SK-N-SH (cell line): ENCODE results near the gene CCDC24. TPM values are rescaled to one million over a fixed set of nuclear protein-coding genes. Genes with fewer than 3 reads are reported as not detected.

Experiments used
- CTCF ChIA-PET: fragments of 300-600, 350-600 bp; formaldehyde crosslinking; extraction: SDS; loops from one replicate; lab custom pipeline; 2021; lab: Yijun Ruan, JAX
- POLR2A ChIA-PET: fragments of 350-600 bp; sonication (Branson Sonifier 250); formaldehyde crosslinking; extraction: SDS; loops from one replicate; lab custom pipeline; 2020; ENCODE audit warnings: antibody characterized with exemption, inconsistent platforms; lab: Yijun Ruan, JAX
- DNase-seq: peaks from one replicate; pipeline ENCODE4 v3.0.0; 2012
- H2AFZ ChIP-seq: fragments of 200-600 bp; sonication (generic); 2 replicates; pipeline ENCODE4 v1.8.1; 2016; ENCODE audit warnings: antibody characterized with exemption, mild to moderate bottlenecking, low read depth
- H3F3A ChIP-seq: fragments of 200-600 bp; sonication (generic); replicated peaks from 2 replicates; pipeline ENCODE3; 2016; ENCODE audit warnings: antibody characterized with exemption, mild to moderate bottlenecking; ENCODE audit not compliant: insufficient read depth
- H3K27ac ChIP-seq, 2 experiments: fragments of 200-500 bp in 1 of 2; fragments of 200-600 bp in 1 of 2; sonication (Bioruptor generic) in 1 of 2; sonication (generic), shearing (Covaris generic) in 1 of 2; 2 replicates each; pipeline versions ENCODE4 v1.5.1 to v1.6.1; 2014 to 2016; ENCODE audit warnings: low read depth in 2 of 2, inconsistent platforms in 1 of 2, low read length in 1 of 2, mild to moderate bottlenecking in 1 of 2, mixed read lengths in 1 of 2
- H3K27me3 ChIP-seq: fragments of 200-600 bp; sonication (generic), shearing (Covaris generic); 2 replicates; pipeline ENCODE4 v1.6.1; 2016; ENCODE audit warnings: mixed run types; ENCODE audit not compliant: insufficient read depth
- H3K36me3 ChIP-seq, 2 experiments: fragments of 200-500 bp in 1 of 2; fragments of 200-600 bp in 1 of 2; sonication (Bioruptor generic) in 1 of 2; sonication (generic) in 1 of 2; replicated peaks in 1 of 2; 2 replicates each; pipeline versions ENCODE3 to v1.5.1; 2014 to 2016; ENCODE audit warnings: low read length in 1 of 2, mild to moderate bottlenecking in 1 of 2; ENCODE audit not compliant: insufficient read depth in 2 of 2, control insufficient read depth in 1 of 2
- H3K4me1 ChIP-seq, 2 experiments: fragments of 200-500 bp in 1 of 2; fragments of 200-600 bp in 1 of 2; sonication (Bioruptor generic) in 1 of 2; sonication (generic), shearing (Covaris generic) in 1 of 2; 2 replicates each; pipeline versions ENCODE4 v1.5.1 to v1.6.1; 2014 to 2016; ENCODE audit warnings: low read depth in 1 of 2, low read length in 1 of 2, mixed run types in 1 of 2; ENCODE audit not compliant: insufficient read depth in 2 of 2, control insufficient read depth in 1 of 2
- H3K4me2 ChIP-seq: fragments of 200-600 bp; sonication (generic), shearing (Covaris generic); 2 replicates; pipeline ENCODE4 v1.6.1; 2017; ENCODE audit warnings: mixed run types
- H3K4me3 ChIP-seq, 2 experiments: fragments of 200-500 bp in 1 of 2; fragments of 200-600 bp in 1 of 2; sonication (Bioruptor generic) in 1 of 2; sonication (generic), shearing (Covaris generic) in 1 of 2; 2 replicates each; pipeline versions ENCODE4 v1.5.1 to v1.8.1; 2014 to 2016; ENCODE audit warnings: low read depth in 2 of 2, inconsistent platforms in 1 of 2, low read length in 1 of 2, mild to moderate bottlenecking in 1 of 2, mixed read lengths in 1 of 2, moderate library complexity in 1 of 2
- H3K79me2 ChIP-seq: fragments of 200-600 bp; sonication (generic); 2 replicates; pipeline ENCODE4 v1.8.1; 2017; ENCODE audit warnings: mild to moderate bottlenecking; ENCODE audit not compliant: insufficient read depth
- H3K9ac ChIP-seq: fragments of 200-600 bp; sonication (generic); 2 replicates; pipeline ENCODE4 v1.6.1; 2017; ENCODE audit warnings: mixed run types
- H3K9me2 ChIP-seq: fragments of 200-600 bp; sonication (generic); 2 replicates; pipeline ENCODE4 v1.6.1; 2017; ENCODE audit warnings: mixed run types
- H3K9me3 ChIP-seq: fragments of 200-600 bp; sonication (generic); 2 replicates; pipeline ENCODE4 v1.6.1; 2017; ENCODE audit warnings: mixed run types, mild to moderate bottlenecking, moderate library complexity
- H4K20me1 ChIP-seq: fragments of 200-600 bp; sonication (generic); 2 replicates; pipeline ENCODE4 v1.6.1; 2017; ENCODE audit warnings: mild to moderate bottlenecking, mixed run types; ENCODE audit not compliant: insufficient read depth
- CHD2 ChIP-seq: fragments of 150-350 bp; IDR thresholded peaks from 2 replicates; pipeline ENCODE4 v1.6.1; 2018; ENCODE audit warnings: low read length; ENCODE audit not compliant: partially characterized antibody
- ELF1 ChIP-seq: IDR thresholded peaks from 2 replicates; pipeline ENCODE4 v1.4.0; 2012
- FOXJ3 ChIP-seq: sonication (generic); formaldehyde crosslinking; IDR thresholded peaks from 2 replicates; pipeline ENCODE4 v1.5.1; 2020; ENCODE audit warnings: mild to moderate bottlenecking, missing genetic modification reagents
- FOXM1 ChIP-seq: IDR thresholded peaks from 2 replicates; pipeline ENCODE4 v1.4.0; 2012; ENCODE audit warnings: low read depth, mild to moderate bottlenecking
- MXI1 ChIP-seq: IDR thresholded peaks from 2 replicates; pipeline ENCODE4 v1.6.1; 2012; ENCODE audit warnings: mild to moderate bottlenecking, low read depth, low read length, improper control_type of control experiment
- PBX3 ChIP-seq: IDR thresholded peaks from 2 replicates; pipeline ENCODE4; 2012
- POLR2AphosphoS5 ChIP-seq: IDR thresholded peaks from 2 replicates; pipeline ENCODE4 v1.6.1; 2012; ENCODE audit warnings: low read depth, low read length
- RAD21 ChIP-seq: IDR thresholded peaks from 2 replicates; pipeline ENCODE4 v1.6.1; 2012; ENCODE audit warnings: mild to moderate bottlenecking, low read length
- RCOR1 ChIP-seq: fragments of 150-350 bp; IDR thresholded peaks from 2 replicates; pipeline ENCODE4 v1.6.1; 2017; ENCODE audit warnings: antibody characterized with exemption, low read length
- REST ChIP-seq: IDR thresholded peaks from 2 replicates; pipeline ENCODE4 v1.6.1; 2012; ENCODE audit warnings: mild to moderate bottlenecking, low read depth, low read length, moderate library complexity
- SMC3 ChIP-seq: IDR thresholded peaks from 2 replicates; pipeline ENCODE4 v1.6.1; 2012; ENCODE audit warnings: low read depth, low read length, improper control_type of control experiment
- TAF1 ChIP-seq: IDR thresholded peaks from 2 replicates; pipeline ENCODE4 v1.6.1; 2012; ENCODE audit warnings: low read depth, mild to moderate bottlenecking, low read length, moderate library complexity, borderline replicate concordance
- WGBS: methylation state at CpG from one replicate; pipeline ENCODE4 v1.1.6; 2017; ENCODE audit warnings: low lambda C conversion rate; 5-methylcytosine and 5-hydroxymethylcytosine counted together
- polyA plus RNA-seq, 3 experiments: library from polyadenylated mRNA; depleted of rRNA; stranded (reverse); fragments of >200 nt; gene quantifications; 2 replicates each; pipeline ENCODE4 v1.2.3, GENCODE V29; 2012
- TF ChIP-seq, protein P1 (sequence below): fragments of 150-350 bp; IDR thresholded peaks from 2 replicates; pipeline ENCODE4 v1.6.1; 2017; ENCODE audit warnings: antibody characterized with exemption, low read length, low read depth, borderline replicate concordance

Gene CCDC24
- polyA plus RNA-seq, 1 of the 3 experiments (the other 2 are of a cell fraction), result 7.5 TPM

DNA sequence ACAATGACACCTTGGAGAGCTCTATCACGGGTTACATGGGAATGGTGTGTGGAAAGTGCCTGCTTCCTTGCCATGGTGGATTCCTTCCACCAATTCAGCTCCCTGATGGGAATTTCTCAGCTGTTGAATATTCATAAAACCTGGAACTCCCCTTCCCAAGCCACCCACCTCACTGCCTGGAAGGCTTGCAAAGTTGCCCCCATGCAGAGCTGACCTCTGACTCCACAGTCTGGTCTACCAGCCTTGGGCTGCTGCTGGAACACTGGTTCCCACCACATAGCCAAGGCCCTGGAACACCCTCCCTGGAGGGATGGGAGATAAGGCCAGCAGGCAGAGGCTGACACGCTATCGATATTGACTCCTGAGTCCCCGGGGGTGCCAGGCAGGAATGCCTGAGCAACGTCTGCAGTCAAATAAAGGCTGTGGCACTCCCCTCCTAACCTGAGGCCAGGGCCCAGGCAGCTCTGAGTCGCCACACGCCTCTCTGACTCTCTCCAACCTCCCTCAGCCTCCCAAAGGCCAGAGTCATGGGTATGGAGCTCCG lies 8.8 kb downstream of the CCDC24 start:
- POLR2A ChIA-PET, result no interaction called here
- no peaks in the 10 kb centered on the region for H3K36me3 ChIP-seq

GRCh38 chr1:44002165-44002564 lies 10.8 kb downstream of the CCDC24 start:
- Histone ChIP-seq H3K36me3 (no peaks in the 10 kb centered on the region), H3K4me2 (no peak overlapping the region), H4K20me1 (no peaks in the 10 kb centered on the region), H3K9me3 (no peaks in the 10 kb centered on the region), H3K79me2 (no peaks in the 10 kb centered on the region), H3K27me3 (no peaks in the 10 kb centered on the region), H3K9ac (no peak overlapping the region), H3F3A (no peaks in the 10 kb centered on the region), H3K4me1 (peaks cover 0 to 36% of the 10 kb centered on the region in 2 experiments; a peak in 2 of 4 replicates), H3K4me3 (no peak overlapping the region), H3K9me2 (no peaks in the 10 kb centered on the region), H3K27ac (no peak overlapping the region), H2AFZ (no peak overlapping the region)
- ChIA-PET POLR2A (no interaction called here), CTCF (interaction anchor here (0.6 to 20.6 kb wide), 5 partner anchors 9 to 238 kb away, joined by 3 to 598 read pairs (median 4); partner anchors contain the start of gene SLC6A9)
- 88% methylated on average over 7 of the region's 8 CpGs for WGBS
- no peak for DNase-seq
- TF ChIP-seq RAD21 (no peak), SMC3 (no peak), MXI1 (no peak), CHD2 (no peak), TAF1 (no peak), RCOR1 (no peak), REST (no peak), FOXJ3 (CRISPR knock-in tag) (no peak), ELF1 (no peak), PBX3 (no peak), POLR2AphosphoS5 (no peak)
- TF ChIP-seq, protein P1, sequence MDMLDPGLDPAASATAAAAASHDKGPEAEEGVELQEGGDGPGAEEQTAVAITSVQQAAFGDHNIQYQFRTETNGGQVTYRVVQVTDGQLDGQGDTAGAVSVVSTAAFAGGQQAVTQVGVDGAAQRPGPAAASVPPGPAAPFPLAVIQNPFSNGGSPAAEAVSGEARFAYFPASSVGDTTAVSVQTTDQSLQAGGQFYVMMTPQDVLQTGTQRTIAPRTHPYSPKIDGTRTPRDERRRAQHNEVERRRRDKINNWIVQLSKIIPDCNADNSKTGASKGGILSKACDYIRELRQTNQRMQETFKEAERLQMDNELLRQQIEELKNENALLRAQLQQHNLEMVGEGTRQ, result no peak

More for the DNA sequence above, 8.8 kb downstream of the CCDC24 start:
- no peak for DNase-seq
- H3F3A ChIP-seq, result no peaks in the 10 kb centered on the region
- H3K27ac ChIP-seq, result no peak overlapping the region; a peak in 1 of 4 replicates
- H3K4me1 ChIP-seq, result peaks cover 0 to 52% of the 10 kb centered on the region in 2 experiments; a peak in 2 of 4 replicates
- WGBS, result 77% methylated on average over 3 of the region's 8 CpGs
- no peak overlapping the region for H3K9ac ChIP-seq
- no peaks in the 10 kb centered on the region for H3K9me2 ChIP-seq
- no peaks in the 10 kb centered on the region for H3K9me3 ChIP-seq
- H3K27me3 ChIP-seq, result no peaks in the 10 kb centered on the region
- no peak overlapping the region for H2AFZ ChIP-seq
- H3K4me3 ChIP-seq, result no peak overlapping the region
- no peaks in the 10 kb centered on the region for H3K79me2 ChIP-seq
- H3K4me2 ChIP-seq, result no peak overlapping the region
- no peaks in the 10 kb centered on the region for H4K20me1 ChIP-seq
- TF ChIP-seq FOXM1, result no peak
- TF ChIP-seq REST, result no peak
- CTCF ChIA-PET, result interaction anchor here (0.7 to 20.6 kb wide), 5 partner anchors 26 to 731 kb away, joined by 3 to 598 read pairs (median 3); partner anchors contain the start of genes RNU5D-1 and SLC6A9
